Adipose tissue (tissue), 3 donors: ENCODE data around the gene PCDH12. TPM values are rescaled to one million over a fixed set of nuclear protein-coding genes. Genes with fewer than 3 reads are reported as not detected.

Experiments used
- polyA plus RNA-seq, 3 donors: library from polyadenylated mRNA; stranded (reverse); fragments of 200-250 nt; gene quantifications; one replicate each; pipeline ENCODE4 v1.2.3, GENCODE V29; 2013
- donor health status: healthy with polysubstance abuse.
- donor health status: Bipolar disorder and iron deficiency.
- donor health status: healthy.

PCDH12 gene
- polyA plus RNA-seq, 3 donors = 0.89 to 5.0 (median 2.7) TPM

Other genes starting within 250 kb of the PCDH12 start
- gene PCDH1, start 79.8 kb downstream of the PCDH12 start, polyA plus RNA-seq = 10 to 100 TPM; 13.7 to 26.7 (median 17.4) TPM
- 10 to 100 TPM; 29.9 to 47.0 (median 35.0) TPM for gene DELE1, start 34.3 kb downstream of the PCDH12 start, polyA plus RNA-seq
- 10 to 100 TPM; 17.8 to 35.5 (median 25.9) TPM for gene RNF14, start 10.9 kb upstream of the PCDH12 start, polyA plus RNA-seq
- gene GNPDA1, start 54.8 kb upstream of the PCDH12 start, polyA plus RNA-seq = 10 to 100 TPM in 2 of 3 donors, 1 to 10 TPM in 1; 6.4 to 36.1 (median 10.3) TPM
- gene NDFIP1, start 150.6 kb upstream of the PCDH12 start, polyA plus RNA-seq = 10 to 100 TPM; 36.8 to 50.8 (median 38.6) TPM